ENCODE results near the gene CNOT6.
"Not testable (repeated sequence)": the region's sequence is repeated elsewhere in the genome, so short reads cannot be mapped to it uniquely, and the experiment has no call there.

Gene CNOT6

GRCh38 chr5:180521591-180521990, 27.4 kb downstream of the CNOT6 start:
- DNase-seq = no peak

DNA sequence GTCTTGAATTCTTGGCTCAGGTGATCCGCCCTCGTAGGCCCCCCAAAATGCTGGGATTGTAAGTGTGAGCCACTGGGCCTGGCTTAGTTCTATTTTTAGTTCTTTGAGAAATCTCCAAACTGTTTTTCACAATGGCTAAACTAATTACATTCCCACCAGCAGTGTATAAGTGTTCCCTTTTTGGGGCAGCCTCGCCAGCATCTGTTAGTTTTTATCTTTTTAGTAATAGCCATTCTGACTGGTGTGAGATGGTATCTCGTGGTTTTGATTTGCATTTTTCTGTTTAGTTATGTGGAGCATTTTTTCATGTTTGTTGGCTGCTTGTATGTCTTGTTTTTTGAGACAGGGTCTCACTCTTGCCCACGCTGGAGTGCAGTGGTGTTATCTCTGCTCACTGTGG, 28.2 kb downstream of the CNOT6 start:
- no peak for DNase-seq

DNA sequence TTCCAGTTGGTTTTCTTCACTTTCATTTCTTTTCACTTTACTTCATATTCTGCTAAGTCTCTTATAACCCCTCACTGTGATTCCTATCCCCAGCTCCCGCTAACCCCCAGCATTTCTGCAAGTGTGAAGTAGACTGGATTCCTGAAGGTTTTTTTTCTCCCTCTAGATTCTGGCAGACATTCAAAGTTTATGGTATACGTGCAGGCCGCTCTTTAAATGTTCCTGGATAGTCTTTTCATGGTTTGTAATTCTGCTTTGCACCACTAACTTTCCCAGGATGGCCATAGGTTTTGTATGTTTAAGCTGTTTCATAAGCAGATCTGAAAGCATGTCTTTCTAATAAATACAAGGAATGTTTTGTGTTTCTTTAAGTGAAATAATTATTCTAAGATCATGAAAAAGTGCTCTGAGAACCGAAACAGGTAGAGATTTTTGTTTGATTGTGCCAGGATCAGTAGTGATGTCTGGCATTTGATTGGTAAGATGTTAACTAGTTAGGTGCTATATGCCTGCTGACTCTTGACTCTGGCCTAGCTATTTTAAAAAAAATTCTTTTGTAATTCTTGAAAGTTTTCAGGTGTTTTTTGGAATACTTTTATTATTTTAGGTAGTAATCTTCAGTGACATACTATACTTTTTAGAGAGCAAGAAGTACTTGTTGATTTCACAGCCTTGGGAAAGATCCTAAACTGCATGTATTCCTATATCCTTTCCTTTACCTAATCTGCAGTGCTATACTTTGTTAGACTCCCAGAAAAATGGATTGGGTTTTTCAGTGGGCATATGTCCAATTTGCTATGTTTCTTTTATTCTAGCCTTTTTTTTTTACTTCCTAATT, 29.7 kb downstream of the CNOT6 start:
- no peak for DNase-seq

- DNase-seq = no peak
Observed at GRCh38 chr5:180525399-180525798, 31.2 kb downstream of the CNOT6 start.

DNA sequence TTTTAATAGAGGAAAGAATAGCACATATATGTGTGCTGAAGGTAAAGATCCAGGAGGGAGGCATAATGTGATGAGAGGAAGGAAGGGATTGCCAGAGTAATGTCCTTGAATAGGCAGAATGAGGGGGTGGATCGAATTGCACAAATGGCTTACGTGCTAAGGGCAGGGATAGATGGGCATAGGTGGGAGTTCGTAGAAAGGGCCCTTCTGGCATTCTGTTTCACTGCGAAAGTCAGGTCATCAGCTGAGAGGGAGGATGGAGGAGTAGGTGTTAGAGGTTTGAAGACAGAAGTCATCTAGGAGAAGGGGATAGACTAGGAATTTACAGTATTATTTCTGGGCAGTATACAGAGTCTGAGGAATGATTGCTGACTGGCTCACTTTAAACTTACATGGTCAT, 32.1 kb downstream of the CNOT6 start:
- no peak for DNase-seq

- no peak for DNase-seq
Observed at GRCh38 chr5:180527659-180528058, 33.5 kb downstream of the CNOT6 start.

DNA sequence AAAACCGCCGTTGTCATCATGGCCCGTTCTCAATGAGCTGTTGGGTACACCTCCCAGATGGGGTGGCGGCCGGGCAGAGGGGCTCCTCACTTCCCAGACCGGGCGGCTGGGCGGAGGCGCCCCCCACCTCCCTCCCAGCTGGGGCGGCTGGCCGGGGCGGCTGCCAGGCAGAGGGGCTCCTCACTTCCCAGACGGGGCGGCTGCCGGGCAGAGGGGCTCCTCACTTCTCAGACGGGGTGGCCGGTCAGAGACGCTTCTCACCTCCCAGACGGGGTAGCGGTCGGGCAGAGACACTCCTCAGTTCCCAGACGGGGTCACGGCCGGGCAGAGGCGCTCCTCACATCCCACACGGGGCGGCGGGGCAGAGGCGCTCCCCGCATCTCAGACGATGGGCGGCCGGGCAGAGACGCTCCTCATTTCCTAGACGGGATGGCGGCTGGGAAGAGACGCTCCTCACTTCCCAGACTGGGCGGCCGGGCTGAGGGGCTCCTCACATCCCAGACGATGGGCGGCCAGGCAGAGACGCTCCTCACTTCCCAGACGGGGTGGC, 36.9 kb downstream of the CNOT6 start:
- DNase-seq = not testable (repeated sequence)

- no peak for DNase-seq
Observed at GRCh38 chr5:180532268-180532667, 38.1 kb downstream of the CNOT6 start.

- no peak for DNase-seq
Observed at GRCh38 chr5:180533845-180534244, 39.7 kb downstream of the CNOT6 start.

- no peak for DNase-seq
Observed at GRCh38 chr5:180535573-180535972, 41.4 kb downstream of the CNOT6 start.

DNA sequence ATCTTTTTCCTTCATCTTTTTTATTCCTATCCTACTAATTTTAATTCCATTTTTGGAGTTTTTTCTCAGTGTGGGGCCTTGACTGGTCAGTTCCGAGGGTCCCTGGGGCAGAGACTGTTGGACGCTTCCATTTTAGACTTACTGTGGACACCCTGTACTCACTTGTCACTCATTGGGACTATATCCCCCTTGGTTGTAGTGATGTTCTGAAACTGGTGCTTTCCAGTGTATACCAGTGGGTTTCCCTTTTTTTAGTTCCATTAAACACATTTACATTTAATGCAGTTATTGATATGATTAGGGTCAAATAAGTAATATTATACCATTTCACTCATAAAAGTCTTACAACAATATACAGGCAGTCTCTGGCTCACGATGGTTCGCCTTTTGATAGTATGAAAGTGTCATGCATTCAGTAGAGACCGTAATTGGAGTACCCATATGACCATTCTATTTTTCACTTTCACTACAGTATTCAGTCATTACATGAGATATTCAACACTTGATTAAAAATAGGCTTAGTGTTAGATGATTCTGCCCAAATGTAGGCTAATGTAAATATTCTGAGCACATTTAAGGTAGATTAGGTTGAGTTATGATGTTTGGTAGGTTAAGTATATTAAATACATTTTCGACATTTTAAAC, 46.0 kb downstream of the CNOT6 start:
- DNase-seq = no peak

DNA sequence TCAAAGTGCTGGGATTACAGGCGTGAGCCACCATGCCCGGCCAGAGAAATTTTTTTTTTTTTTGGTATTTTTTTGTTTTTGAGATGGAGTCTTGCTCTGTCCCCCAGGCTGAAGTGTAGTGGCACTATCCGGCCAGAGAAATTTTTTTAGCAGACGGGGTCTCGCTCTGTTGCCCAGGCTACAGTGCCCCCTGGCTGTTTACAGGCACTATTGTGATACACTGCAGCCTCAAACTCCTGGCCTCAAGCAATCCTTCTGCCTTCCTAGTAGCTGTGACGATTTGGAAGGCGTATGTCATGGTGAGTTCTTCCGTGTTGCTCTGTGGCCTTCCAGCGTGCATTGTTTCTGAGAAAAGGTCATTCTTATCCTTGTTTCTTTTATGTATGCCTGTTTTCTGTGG, 47.5 kb downstream of the CNOT6 start:
- DNase-seq = no peak

DNA sequence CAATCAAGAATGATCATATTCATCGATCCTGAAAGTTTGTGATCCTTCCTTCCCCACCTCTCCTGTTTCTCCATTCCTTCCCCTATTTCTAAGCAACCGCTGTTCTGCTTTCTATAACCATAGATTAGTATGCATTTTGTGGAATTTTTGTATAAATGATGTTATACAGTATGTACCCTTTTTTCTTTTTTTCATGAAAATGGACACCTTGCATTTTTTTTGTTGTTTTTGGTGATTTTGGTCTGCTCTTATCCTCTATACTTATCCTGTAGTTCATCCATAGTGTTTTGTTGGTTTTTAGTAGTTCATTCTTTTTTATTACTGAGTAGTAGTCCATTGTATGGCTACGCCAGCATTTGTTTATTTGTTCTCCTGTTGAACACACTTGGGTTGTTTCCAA, 51.1 kb downstream of the CNOT6 start:
- no peak for DNase-seq

DNA sequence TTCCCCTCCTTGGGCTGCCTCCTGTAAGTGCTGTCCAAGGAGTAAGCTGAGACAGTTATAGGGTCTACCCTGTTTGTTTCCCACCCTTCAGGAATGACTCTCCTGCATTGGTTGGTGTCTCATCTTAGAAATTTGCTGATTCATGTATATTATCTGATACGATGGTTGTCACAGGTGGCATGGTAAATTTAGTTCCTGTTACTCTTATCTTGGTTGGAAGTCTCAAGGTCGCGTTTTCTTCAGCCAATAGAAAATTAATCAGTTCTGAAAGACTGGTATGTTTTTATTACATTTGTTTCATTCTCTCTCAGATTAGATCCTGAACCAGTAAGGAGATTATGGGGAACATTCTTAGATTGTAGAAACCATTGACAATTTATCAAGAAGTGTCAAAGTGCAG, 54.4 kb downstream of the CNOT6 start:
- DNase-seq = no peak

GRCh38 chr5:180553530-180553929, 59.4 kb downstream of the CNOT6 start:
- no peak for DNase-seq

- DNase-seq = no peak
Observed at GRCh38 chr5:180555168-180555921, 61.2 kb downstream of the CNOT6 start.

DNA sequence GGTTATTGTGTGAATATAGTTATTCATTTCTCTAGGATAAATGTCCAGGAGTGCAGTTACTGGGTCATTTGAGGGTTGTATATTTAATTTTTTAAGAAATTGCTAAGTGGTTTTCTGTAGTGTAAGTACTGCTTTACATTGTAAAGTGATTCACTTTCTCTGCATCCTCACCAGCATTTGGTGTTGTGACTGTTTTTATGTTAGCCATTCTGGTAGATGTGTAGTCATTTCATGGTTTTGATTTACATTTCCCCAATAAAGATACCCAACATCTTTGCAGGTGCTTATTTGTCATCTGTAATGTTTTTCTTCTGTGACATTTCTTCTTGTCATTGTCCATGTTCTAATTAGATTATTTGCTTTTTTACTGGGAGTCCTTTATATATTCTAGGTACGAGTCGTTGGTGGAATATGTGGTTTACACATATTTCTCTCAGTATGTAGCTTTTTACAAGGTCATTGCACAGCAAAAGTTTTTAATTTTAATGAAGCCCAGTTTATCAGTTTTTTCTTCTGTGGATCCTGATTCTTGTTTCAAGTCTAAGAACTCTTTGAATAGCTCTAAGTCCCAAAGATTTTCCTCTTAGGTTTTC, 63.1 kb downstream of the CNOT6 start:
- no peak for DNase-seq

DNA sequence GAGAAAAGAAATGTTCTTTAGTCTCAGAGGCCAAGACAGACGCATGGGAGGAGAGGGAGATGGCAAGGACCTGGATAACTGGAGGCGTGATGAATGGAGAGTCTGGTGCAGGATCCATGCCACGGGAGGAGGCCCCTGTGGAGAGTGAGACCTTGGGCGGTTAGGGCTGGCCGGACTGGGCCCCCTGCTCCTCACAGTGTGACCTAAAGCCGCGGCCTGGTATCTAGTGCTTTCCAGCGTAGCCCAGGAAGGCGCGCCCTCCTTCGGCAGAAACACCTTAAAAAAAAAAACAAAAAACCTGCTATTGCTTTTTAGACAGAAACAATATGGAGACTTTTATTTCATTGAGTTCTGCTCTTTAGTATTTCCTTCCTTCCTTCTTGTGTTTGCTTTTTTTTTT, 64.1 kb downstream of the CNOT6 start:
- DNase-seq = no peak

- no peak for DNase-seq
Observed at GRCh38 chr5:180563994-180564393, 69.8 kb downstream of the CNOT6 start.

GRCh38 chr5:180568914-180569313, 74.7 kb downstream of the CNOT6 start:
- no peak for DNase-seq

GRCh38 chr5:180575571-180575970, 81.4 kb downstream of the CNOT6 start:
- no peak for DNase-seq

- DNase-seq = no peak
Observed at GRCh38 chr5:180580681-180581080, 86.5 kb downstream of the CNOT6 start.

DNA sequence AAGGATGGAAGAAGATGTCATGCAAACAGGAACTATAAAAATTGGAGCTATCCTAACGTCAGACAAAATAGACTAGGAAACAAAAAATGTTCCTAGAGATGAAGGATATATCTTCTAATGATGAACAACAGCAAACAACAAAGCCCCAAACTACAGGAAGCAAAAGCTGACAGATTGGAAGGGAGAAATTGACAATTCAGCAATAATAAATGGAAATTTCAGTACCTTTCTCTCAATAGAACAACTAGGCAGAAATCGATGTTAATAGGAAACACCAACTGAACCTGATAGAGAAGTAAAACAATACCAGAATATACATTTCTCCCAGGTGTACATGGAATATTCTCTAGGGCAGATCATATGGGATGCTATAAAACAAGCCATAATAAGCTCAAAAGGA, 89.6 kb downstream of the CNOT6 start:
- no peak for DNase-seq

All from activated CD4-positive, alpha-beta T cell treated with anti-CD3 and anti-CD28 coated beads for 4 hours (primary cell).